Measurements from ENCODE around the gene HOXB8.

Gene HOXB8

GRCh38 chr17:48612854-48613691 lies 2.0 kb downstream of the HOXB8 start:
- peak; percentile 46 for TF ChIP-seq CTCF (IDR thresholded peaks at IDR 0.05; ENCODE audit: insufficient read depth, low read length, poor library complexity, severe bottlenecking)
- H3K27me3 ChIP-seq (replicated peaks; ENCODE audit: control insufficient read depth, insufficient read depth, low read length) = peaks cover 8% of the 10 kb centered on the region
- DNase-seq (ENCODE audit: extremely low read depth, insufficient read length) = no peak
- H3K4me3 ChIP-seq (replicated peaks; ENCODE audit: low read depth, low read length) = peak overlapping the region; percentile 48
- no peaks in the 10 kb centered on the region for H3K36me3 ChIP-seq (ENCODE audit: control insufficient read depth, insufficient read depth, low read length)

GRCh38 chr17:48612456-48612853 lies 2.6 kb downstream of the HOXB8 start:
- Histone ChIP-seq H3K27me3 (replicated peaks; ENCODE audit: control insufficient read depth, insufficient read depth, low read length) (peaks cover 3% of the 10 kb centered on the region), H3K4me3 (replicated peaks; ENCODE audit: low read depth, low read length) (peak overlapping the region; percentile 48), H3K36me3 (ENCODE audit: control insufficient read depth, insufficient read depth, low read length) (no peaks in the 10 kb centered on the region)
- TF ChIP-seq CTCF (IDR thresholded peaks at IDR 0.05; ENCODE audit: insufficient read depth, low read length, poor library complexity, severe bottlenecking) = no peak
- no peak for DNase-seq (ENCODE audit: extremely low read depth, insufficient read length)

- TF ChIP-seq CTCF (IDR thresholded peaks at IDR 0.05; ENCODE audit: insufficient read depth, low read length, poor library complexity, severe bottlenecking) = no peak
Observed at GRCh38 chr17:48611681-48612455, 3.2 kb downstream of the HOXB8 start.

GRCh38 chr17:48611213-48611612 lies 3.9 kb downstream of the HOXB8 start:
- DNase-seq (ENCODE audit: extremely low read depth, insufficient read length) = no peak
- H3K4me3 ChIP-seq (replicated peaks; ENCODE audit: low read depth, low read length) = peak overlapping the region; percentile 82

More at GRCh38 chr17:48611681-48612455, 3.2 kb downstream of the HOXB8 start:
- Histone ChIP-seq H3K27me3 (replicated peaks; ENCODE audit: control insufficient read depth, insufficient read depth, low read length) (peaks cover 3% of the 10 kb centered on the region), H3K4me3 (replicated peaks; ENCODE audit: low read depth, low read length) (peak overlapping the region; percentile 82), H3K36me3 (ENCODE audit: control insufficient read depth, insufficient read depth, low read length) (no peaks in the 10 kb centered on the region)
- DNase-seq (ENCODE audit: extremely low read depth, insufficient read length) = no peak

More at GRCh38 chr17:48611213-48611612, 3.9 kb downstream of the HOXB8 start:
- H3K36me3 ChIP-seq (ENCODE audit: control insufficient read depth, insufficient read depth, low read length) = no peaks in the 10 kb centered on the region
- peaks cover under 1% of the 10 kb centered on the region for H3K27me3 ChIP-seq (replicated peaks; ENCODE audit: control insufficient read depth, insufficient read depth, low read length)
- TF ChIP-seq CTCF (IDR thresholded peaks at IDR 0.05; ENCODE audit: insufficient read depth, low read length, poor library complexity, severe bottlenecking) = no peak
